GM23248 (cell line): ENCODE measurements around the gene NPTN. TPM values are rescaled to one million over a fixed set of nuclear protein-coding genes. Genes with fewer than 3 reads are reported as not detected.
"Not testable (repeated sequence)": the region's sequence is repeated elsewhere in the genome, so short reads cannot be mapped to it uniquely, and the experiment has no call there.

Source experiments
- DNase-seq: peaks from one replicate; pipeline ENCODE4 v3.0.0-alpha.2; 2015
- H2AFZ ChIP-seq: fragments of 200-600 bp; sonication (generic); 2 replicates; pipeline ENCODE4 v1.6.1; 2016; ENCODE audit warnings: antibody characterized with exemption
- H3F3A ChIP-seq: fragments of 200-600 bp; sonication (generic); 2 replicates; pipeline ENCODE4 v1.6.1; 2016; ENCODE audit warnings: mild to moderate bottlenecking, antibody characterized with exemption, mixed run types; ENCODE audit not compliant: insufficient read depth
- H3K27ac ChIP-seq: fragments of 200-600 bp; sonication (generic); 2 replicates; pipeline ENCODE4 v1.5.1; 2016; ENCODE audit warnings: mild to moderate bottlenecking
- H3K27me3 ChIP-seq: fragments of 200-600 bp; sonication (generic); replicated peaks from 2 replicates; pipeline ENCODE4 v1.6.1; 2016; ENCODE audit warnings: mild to moderate bottlenecking; ENCODE audit not compliant: insufficient read depth
- H3K36me3 ChIP-seq: fragments of 200-600 bp; sonication (generic); 2 replicates; pipeline ENCODE4 v1.6.1; 2016; ENCODE audit warnings: low read depth, mild to moderate bottlenecking
- H3K4me1 ChIP-seq: fragments of 200-600 bp; sonication (generic); 2 replicates; pipeline ENCODE4 v1.6.1; 2016; ENCODE audit warnings: mild to moderate bottlenecking; ENCODE audit not compliant: insufficient read depth
- H3K4me2 ChIP-seq: fragments of 200-600 bp; sonication (generic); one replicate; pipeline ENCODE4 v1.6.1; 2016; ENCODE audit warnings: mild to moderate bottlenecking; ENCODE audit not compliant: unreplicated experiment
- H3K4me3 ChIP-seq: fragments of 200-600 bp; sonication (generic); 2 replicates; pipeline ENCODE4 v1.5.1; 2016; ENCODE audit warnings: mild to moderate bottlenecking
- H3K79me2 ChIP-seq: fragments of 200-600 bp; sonication (generic); 2 replicates; pipeline ENCODE4 v1.6.1; 2016; ENCODE audit warnings: mild to moderate bottlenecking; ENCODE audit not compliant: insufficient read depth
- H3K9ac ChIP-seq: fragments of 200-600 bp; sonication (generic); 2 replicates; pipeline ENCODE4 v1.6.1; 2016; ENCODE audit warnings: mild to moderate bottlenecking
- H3K9me2 ChIP-seq: fragments of 200-600 bp; sonication (generic); 2 replicates; pipeline ENCODE4 v1.6.1; 2016; ENCODE audit warnings: mixed run types, mild to moderate bottlenecking, moderate library complexity; ENCODE audit not compliant: insufficient read depth
- H3K9me3 ChIP-seq: fragments of 200-600 bp; sonication (generic); one replicate; pipeline ENCODE4 v1.6.1; 2017; ENCODE audit warnings: low read depth
- H4K20me1 ChIP-seq: fragments of 200-600 bp; sonication (generic); 2 replicates; pipeline ENCODE4 v1.6.0; 2016; ENCODE audit not compliant: insufficient read depth
- EZH2 ChIP-seq: fragments of 200-600 bp; sonication (generic); IDR thresholded peaks from 2 replicates; pipeline ENCODE4 v1.6.1; 2018; ENCODE audit warnings: antibody characterized with exemption, mild to moderate bottlenecking; ENCODE audit not compliant: insufficient read depth, poor library complexity, severe bottlenecking
- EZH2phosphoT487 ChIP-seq: fragments of 200-600 bp; sonication (generic); IDR thresholded peaks from 2 replicates; pipeline ENCODE4 v1.6.1; 2018; ENCODE audit warnings: antibody characterized with exemption, moderate library complexity, mild to moderate bottlenecking, low read depth; ENCODE audit not compliant: insufficient read depth
- WGBS, 2 experiments: methylation state at CpG; one replicate each; pipeline ENCODE4 v1.1.6; 2015 to 2017; ENCODE audit warnings: low lambda C conversion rate in 2 of 2, low coverage in 1 of 2; ENCODE audit errors: missing lambda C conversion rate in 2 of 2; 5-methylcytosine and 5-hydroxymethylcytosine counted together
- in situ Hi-C: fragments of 300-500 bp; cut with MboI; formaldehyde crosslinking; loops from 2 replicates; pipeline ENCODE4 v1.15.0; 2020
- polyA plus RNA-seq: library from polyadenylated mRNA; unstranded; fragments of >200 nt; fragmentation: Nextera tagmentation; extraction: Ambion mirVana; gene quantifications from 2 replicates; pipeline ENCODE4 v1.2.1, GENCODE V29; 2016
- total RNA-seq: library from RNA; depleted of rRNA; stranded (reverse); fragments of >200 nt; shearing (Covaris generic); gene quantifications from 2 replicates; pipeline ENCODE4 v1.2.3, GENCODE V29; 2014

NPTN gene
- total and polyA plus RNA-seq, 2 experiments from 2014 or later, result 128 to 183 TPM

DNA sequence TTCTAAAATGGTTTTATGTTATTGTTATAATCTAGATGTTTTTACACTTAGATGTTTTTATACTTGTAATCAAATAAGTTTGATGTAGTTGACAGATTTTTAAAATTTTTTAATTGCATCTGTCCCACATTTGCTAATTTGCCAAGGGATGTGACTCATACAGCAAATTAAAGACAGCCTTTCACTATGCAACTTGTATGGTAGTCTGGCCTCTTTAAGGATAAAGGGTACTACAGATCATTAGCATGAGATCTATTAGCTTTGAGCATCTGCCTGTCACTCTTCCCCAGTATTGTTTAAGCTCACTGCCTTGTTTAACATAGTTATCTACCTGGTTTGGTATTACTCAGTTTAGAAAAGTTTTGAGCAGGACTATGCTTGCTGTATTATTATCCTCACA is 83.0 kb downstream of the NPTN start:
- H3K36me3 ChIP-seq, result peaks cover 1% of the 10 kb centered on the region; the same call in 1 of the 2 replicates
- no peak overlapping the region for H3K4me3 ChIP-seq
- DNase-seq, result peak; percentile 20
- in situ Hi-C loops, result no loop called here
- no peaks in the 10 kb centered on the region for H3K9me3 ChIP-seq
- H4K20me1 ChIP-seq, result no peaks in the 10 kb centered on the region
- H3K4me1 ChIP-seq, result peaks cover 7% of the 10 kb centered on the region; the same call in 1 of the 2 replicates
- H3K79me2 ChIP-seq, result no peaks in the 10 kb centered on the region
- no peak overlapping the region for H3K9ac ChIP-seq
- H3K27ac ChIP-seq, result no peak overlapping the region
- no peaks in the 10 kb centered on the region for H3F3A ChIP-seq
- H3K9me2 ChIP-seq, result no peaks in the 10 kb centered on the region
- no peak overlapping the region for H3K4me2 ChIP-seq
- H2AFZ ChIP-seq, result no peak overlapping the region
- H3K27me3 ChIP-seq, result no peaks in the 10 kb centered on the region
- TF ChIP-seq EZH2phosphoT487, result no peak

DNA sequence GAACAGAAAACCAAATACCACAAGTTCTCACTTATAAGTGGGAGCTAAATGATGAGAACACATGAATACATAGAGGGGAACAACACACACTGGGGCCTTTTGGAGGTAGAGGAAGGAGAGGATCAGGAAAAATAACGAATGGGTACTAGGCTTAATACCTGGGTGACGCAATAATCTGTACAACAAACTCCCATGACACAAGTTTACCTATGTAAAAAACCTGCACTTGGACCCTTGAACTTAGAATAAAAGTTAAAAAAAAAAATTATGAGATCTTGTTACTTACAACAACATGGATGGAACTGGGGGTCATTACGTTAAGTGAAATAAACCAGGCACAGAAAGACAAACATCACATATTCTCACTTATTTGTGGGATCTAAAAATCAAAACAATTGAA is 84.3 kb downstream of the NPTN start:
- H4K20me1 ChIP-seq, in situ Hi-C loops, H2AFZ ChIP-seq, H3K9ac ChIP-seq, H3F3A ChIP-seq, H3K27ac ChIP-seq, H3K36me3 ChIP-seq, H3K27me3 ChIP-seq, H3K79me2 ChIP-seq, H3K4me1 ChIP-seq, H3K9me2 ChIP-seq, DNase-seq, H3K4me2 ChIP-seq, H3K4me3 ChIP-seq, H3K9me3 ChIP-seq: not testable (repeated sequence)
- 96 to 98% methylated on average over 3 of the region's 3 CpGs for WGBS, 2 experiments

- in situ Hi-C loops, result no loop called here
Observed at GRCh38 chr15:73541479-73541878, 91.7 kb downstream of the NPTN start.

DNA sequence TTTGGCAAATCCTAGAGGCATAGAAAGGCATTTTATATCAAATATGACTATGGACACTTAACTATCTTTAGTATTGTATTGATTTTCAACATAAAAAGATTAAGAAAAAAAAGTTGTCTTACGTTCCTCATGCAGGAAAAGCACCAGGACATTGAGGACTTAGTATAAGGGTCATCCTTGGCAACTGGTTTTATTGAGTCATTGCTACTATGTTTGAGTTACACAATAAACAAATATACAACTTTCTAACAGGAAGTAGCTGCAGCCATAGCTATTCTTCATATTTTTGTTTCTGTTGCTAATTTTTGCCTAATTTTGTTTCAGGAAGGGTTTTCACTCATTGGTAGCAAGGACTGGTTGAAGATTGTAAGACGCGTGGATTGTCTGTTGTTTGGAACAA is 93.0 kb downstream of the NPTN start:
- in situ Hi-C loops, result no loop called here
- WGBS, 2 experiments, result 83 to 87% methylated on average over 3 of the region's 3 CpGs
- Histone ChIP-seq H3K4me3 (no peak overlapping the region), H4K20me1 (no peaks in the 10 kb centered on the region), H3K4me2 (no peak overlapping the region), H3K36me3 (0 out of 2 replicates have a peak, but pooled peaks cover 4% of the 10 kb centered on the region), H3F3A (no peaks in the 10 kb centered on the region), H3K79me2 (no peaks in the 10 kb centered on the region), H3K9me2 (no peaks in the 10 kb centered on the region), H3K9me3 (no peaks in the 10 kb centered on the region), H3K27me3 (no peaks in the 10 kb centered on the region), H3K27ac (no peak overlapping the region), H2AFZ (no peak overlapping the region), H3K4me1 (no peaks in the 10 kb centered on the region), H3K9ac (no peak overlapping the region)
- peak; percentile 21 for DNase-seq
- TF ChIP-seq EZH2phosphoT487, result no peak
- no peak for TF ChIP-seq EZH2

More at GRCh38 chr15:73541479-73541878, 91.7 kb downstream of the NPTN start:
- no peak overlapping the region for H3K4me3 ChIP-seq
- H3K9me2 ChIP-seq, result no peaks in the 10 kb centered on the region
- H3K9me3 ChIP-seq, result no peaks in the 10 kb centered on the region
- no peaks in the 10 kb centered on the region for H4K20me1 ChIP-seq
- no peak for DNase-seq
- no peaks in the 10 kb centered on the region for H3K27me3 ChIP-seq
- no peak overlapping the region for H3K9ac ChIP-seq
- H2AFZ ChIP-seq, result no peak overlapping the region
- no peak overlapping the region for H3K4me2 ChIP-seq
- H3K27ac ChIP-seq, result no peak overlapping the region
- H3K79me2 ChIP-seq, result no peaks in the 10 kb centered on the region
- no peaks in the 10 kb centered on the region for H3F3A ChIP-seq
- H3K36me3 ChIP-seq, result peaks cover 6% of the 10 kb centered on the region; the same call in 1 of the 2 replicates
- H3K4me1 ChIP-seq, result no peaks in the 10 kb centered on the region
- TF ChIP-seq EZH2phosphoT487 (no peak), EZH2 (no peak)

GRCh38 chr15:73539212-73540128 is 93.7 kb downstream of the NPTN start:
- no peaks in the 10 kb centered on the region for H3K9me2 ChIP-seq
- DNase-seq, result no peak
- H3K79me2 ChIP-seq, result no peaks in the 10 kb centered on the region
- H3F3A ChIP-seq, result no peaks in the 10 kb centered on the region
- no peaks in the 10 kb centered on the region for H3K36me3 ChIP-seq
- H3K9ac ChIP-seq, result no peak overlapping the region
- H2AFZ ChIP-seq, result no peak overlapping the region
- no peak overlapping the region for H3K4me2 ChIP-seq
- H3K4me3 ChIP-seq, result no peak overlapping the region
- in situ Hi-C loops, result no loop called here
- WGBS, 2 experiments, result 89 to 98% methylated on average over 8 to 9 of the region's 9 CpGs
- no peaks in the 10 kb centered on the region for H3K9me3 ChIP-seq
- H3K4me1 ChIP-seq, result no peaks in the 10 kb centered on the region
- no peaks in the 10 kb centered on the region for H3K27me3 ChIP-seq
- no peak overlapping the region for H3K27ac ChIP-seq
- TF ChIP-seq EZH2phosphoT487, result no peak
- TF ChIP-seq EZH2, result no peak
- H4K20me1 ChIP-seq, result no peaks in the 10 kb centered on the region
